Germinal center (tissue), 1 donor: ENCODE results near the gene DRICH1.
"Not testable (repeated sequence)": the region's sequence is repeated elsewhere in the genome, so short reads cannot be mapped to it uniquely, and the experiment has no call there.

Experiments used
- DNase-seq: peaks from one replicate; pipeline ENCODE4 v3.0.0; 2012; ENCODE audit warnings: mixed read lengths, low spot score

The DRICH1 gene

DNA sequence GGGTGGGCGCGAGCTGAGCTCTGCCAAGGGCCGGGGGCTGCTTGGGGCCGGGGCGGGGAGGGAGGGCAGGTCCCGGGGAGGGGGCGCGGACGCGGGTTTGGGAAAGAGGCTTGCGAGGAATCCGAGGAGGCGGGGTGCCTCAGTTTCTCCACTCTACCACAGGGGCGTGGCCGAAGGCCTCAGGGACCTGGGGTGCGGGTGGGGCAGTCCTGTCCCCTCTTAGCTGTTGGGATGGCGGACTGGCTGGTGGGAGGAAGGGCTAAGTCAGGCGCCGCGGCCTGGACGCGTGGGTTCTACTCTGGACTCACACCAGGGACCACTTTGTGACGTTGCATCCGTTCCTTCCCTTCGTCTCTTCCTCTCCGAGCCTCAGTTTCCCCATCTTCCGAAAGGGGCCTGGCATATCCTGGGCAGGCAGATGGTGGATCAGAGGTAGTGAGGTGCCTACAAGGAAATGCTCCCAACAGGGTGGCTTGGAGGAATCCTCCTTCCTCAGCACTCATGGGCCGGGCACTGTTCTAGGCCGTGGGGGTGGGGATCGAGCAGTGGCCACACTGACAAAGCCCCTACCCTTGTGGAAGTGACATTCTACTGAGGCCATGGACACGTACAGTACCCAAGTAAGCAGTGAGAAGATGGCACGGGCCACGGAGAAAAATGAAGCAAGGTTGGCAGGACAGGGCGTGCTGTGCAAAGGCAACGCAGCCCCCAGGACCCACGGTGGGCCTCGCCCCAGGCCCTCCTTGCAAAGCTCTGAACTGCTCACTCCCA is 65.2 kb downstream of the DRICH1 start:
- no peak for DNase-seq

DNA sequence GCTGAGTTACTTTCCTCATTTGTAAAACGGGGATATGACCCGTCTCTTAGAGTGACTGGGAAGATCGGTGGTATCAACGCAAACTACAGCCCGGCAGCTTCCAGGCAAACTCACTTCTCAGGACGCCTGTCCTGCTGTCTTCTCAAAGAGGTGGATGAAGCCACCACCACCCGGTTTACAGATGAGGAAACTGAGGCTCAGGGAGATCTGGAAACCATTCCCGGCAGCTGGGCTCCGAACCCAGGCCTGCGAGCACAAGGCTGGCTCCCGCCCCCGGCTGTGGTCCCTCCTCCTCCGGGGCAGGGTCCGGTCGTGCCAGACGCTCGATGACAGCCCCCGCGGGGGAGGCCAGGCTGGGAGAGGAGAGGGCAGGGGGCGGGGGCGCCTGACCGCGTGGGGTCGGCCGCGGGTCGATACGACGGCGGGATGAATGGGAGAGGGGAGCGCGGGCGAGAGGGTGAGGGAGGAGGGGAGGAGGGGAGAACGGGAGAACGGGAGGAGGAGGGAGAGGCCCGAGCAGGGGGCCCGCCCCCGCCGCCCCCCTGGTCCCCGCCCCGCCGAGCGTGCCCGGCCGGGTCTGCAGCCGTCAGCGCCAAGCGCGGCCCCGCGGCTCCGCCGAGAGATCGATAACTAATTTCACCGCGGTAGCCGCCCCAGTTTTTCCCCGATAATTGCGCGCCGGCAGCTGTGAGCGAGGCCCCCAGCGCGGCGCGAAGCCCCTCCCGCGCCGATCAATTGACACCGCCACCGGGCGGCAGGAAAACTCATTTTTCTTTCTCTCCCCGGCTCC is 66.0 kb downstream of the DRICH1 start:
- no peak for DNase-seq

DNA sequence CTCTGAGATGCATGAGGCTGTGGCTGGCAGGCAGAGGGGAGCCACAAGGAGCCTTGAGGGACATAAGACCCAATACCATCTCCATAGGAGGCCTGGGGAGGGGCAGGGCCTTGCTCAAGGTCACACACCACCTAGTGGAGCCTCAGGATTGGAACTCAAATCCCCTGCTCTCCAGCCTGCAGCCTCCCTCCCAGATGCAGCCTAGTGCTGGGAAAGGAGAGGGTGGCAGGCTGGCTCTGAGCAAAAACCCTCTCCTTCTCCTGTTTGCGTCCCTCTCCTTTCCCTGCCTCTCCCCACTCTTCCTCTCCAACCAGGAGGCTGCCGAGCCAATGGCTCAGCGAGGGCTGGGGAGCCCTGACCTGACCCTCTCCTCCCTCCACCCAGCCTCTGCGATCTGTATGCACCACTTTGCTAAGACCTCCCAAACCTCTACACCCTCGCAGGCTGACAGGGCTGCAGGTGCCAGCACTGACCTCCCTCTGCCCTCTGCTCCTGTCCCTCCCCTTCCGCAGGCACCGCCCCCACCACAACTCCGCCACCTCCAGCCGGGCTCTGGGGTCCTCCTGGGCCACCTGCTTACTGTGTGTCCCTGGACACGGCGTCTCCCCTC is 66.7 kb downstream of the DRICH1 start:
- no peak for DNase-seq

- DNase-seq: no peak
Measured at GRCh38 chr22:23564276-23564675, 67.8 kb downstream of the DRICH1 start.

DNA sequence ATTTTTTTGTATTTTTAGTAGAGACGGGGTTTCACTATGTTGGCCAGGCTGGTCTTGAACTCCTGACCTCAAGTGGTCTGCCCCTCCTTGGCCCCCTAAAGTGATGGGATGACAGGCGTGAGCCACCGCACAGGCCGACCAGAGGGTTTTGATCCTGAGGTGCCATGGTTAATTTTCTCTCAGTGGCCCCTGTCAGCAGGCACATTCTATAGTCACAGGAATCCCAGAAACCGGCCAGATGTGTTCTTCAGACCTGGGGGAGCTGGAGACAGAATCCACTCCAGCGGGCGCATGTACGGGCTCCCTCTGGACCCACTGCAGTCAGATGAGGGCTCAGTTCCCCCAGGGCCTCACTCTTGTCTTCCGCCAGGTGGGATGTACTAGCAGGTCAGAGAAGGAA is 69.0 kb downstream of the DRICH1 start:
- DNase-seq: no peak

DNA sequence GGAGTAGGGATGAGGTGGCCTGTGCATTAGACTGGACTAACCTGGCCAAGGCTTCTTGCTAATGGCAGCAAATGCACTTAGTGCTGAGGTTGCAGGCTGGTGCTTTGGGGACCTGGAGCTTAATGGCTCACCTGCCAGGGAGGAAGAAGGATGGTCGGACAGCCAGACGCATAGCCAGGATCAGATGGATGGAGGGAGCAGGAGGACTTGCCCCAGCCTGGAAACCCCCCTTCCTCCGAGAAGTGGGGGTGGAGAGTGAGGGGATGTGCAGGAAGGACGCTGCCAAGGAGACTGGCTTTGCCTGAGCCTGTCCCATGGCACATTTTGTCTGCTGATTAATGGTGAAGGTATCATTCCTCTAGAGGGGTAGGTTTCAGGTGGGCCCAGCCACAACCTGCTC is 69.9 kb downstream of the DRICH1 start:
- DNase-seq: no peak

DNA sequence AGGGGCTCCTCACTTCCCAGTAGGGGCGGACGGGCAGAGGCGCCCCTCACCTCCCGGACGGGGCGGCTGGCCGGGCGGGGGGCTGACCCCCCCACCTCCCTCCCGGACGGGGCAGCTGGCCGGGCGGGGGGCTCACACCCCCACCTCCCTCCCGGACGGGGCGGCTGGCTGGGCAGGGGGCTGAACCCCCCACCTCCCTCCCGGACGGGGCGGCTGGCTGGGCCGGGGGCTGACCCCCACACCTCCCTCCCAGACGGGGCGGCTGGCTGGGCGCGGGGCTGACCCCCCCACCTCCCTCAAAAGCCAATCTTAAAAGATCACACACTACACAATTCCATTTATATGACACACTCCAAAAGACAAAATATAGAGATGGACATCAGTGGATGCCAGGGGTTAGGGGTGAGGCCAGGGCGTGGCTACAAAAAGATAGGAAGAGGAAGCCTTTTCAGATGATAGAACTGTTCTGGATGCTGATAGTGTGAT is 71.1 kb downstream of the DRICH1 start:
- not testable (repeated sequence) for DNase-seq

GRCh38 chr22:23560215-23560614 is 71.9 kb downstream of the DRICH1 start:
- not testable (repeated sequence) for DNase-seq
